Measurements from ENCODE around the gene LIMK1.

LIMK1 gene

GRCh38 chr7:74047804-74048380 lies 35.7 kb upstream of the LIMK1 start:
- TF ChIP-seq CTCF (conservative IDR thresholded peaks at IDR 0.05; ENCODE audit: low read length) (no peak), EZH2phosphoT487 (IDR thresholded peaks at IDR 0.05; ENCODE audit: borderline replicate concordance) (no peak)
- Histone ChIP-seq H3K4me2 (ENCODE audit: low read depth, low read length, poor library complexity, severe bottlenecking) (no peak overlapping the region), H3K9me2 (replicated peaks; ENCODE audit: low read depth, low read length) (no peaks in the 10 kb centered on the region), H3K79me2 (ENCODE audit: insufficient read depth, low read length) (no peaks in the 10 kb centered on the region), H3K4me3 (ENCODE audit: low read length, poor library complexity, severe bottlenecking) (no peak overlapping the region), H3K27me3 (ENCODE audit: insufficient read depth, low read length, poor library complexity, severe bottlenecking) (no peaks in the 10 kb centered on the region), H3K4me1 (ENCODE audit: insufficient read depth, low read length, poor library complexity, severe bottlenecking) (no peaks in the 10 kb centered on the region), H3K9ac (ENCODE audit: low read depth, low read length, poor library complexity, severe bottlenecking) (no peak overlapping the region), H2AFZ (ENCODE audit: low read length) (no peak overlapping the region), H4K20me1 (ENCODE audit: insufficient read depth, low read length, poor library complexity, severe bottlenecking) (no peaks in the 10 kb centered on the region), H3K9me3 (ENCODE audit: insufficient read depth, low read depth, low read length) (no peaks in the 10 kb centered on the region), H3F3A (ENCODE audit: low read depth) (no peaks in the 10 kb centered on the region), H3K36me3 (ENCODE audit: insufficient read depth, low read length) (no peaks in the 10 kb centered on the region)

GRCh38 chr7:74048999-74049599 lies 34.5 kb upstream of the LIMK1 start:
- Histone ChIP-seq H3K79me2 (ENCODE audit: insufficient read depth, low read length) (no peaks in the 10 kb centered on the region), H3K27me3 (ENCODE audit: insufficient read depth, low read length, poor library complexity, severe bottlenecking) (no peaks in the 10 kb centered on the region), H4K20me1 (ENCODE audit: insufficient read depth, low read length, poor library complexity, severe bottlenecking) (no peaks in the 10 kb centered on the region), H3K9me3 (ENCODE audit: insufficient read depth, low read depth, low read length) (no peaks in the 10 kb centered on the region), H3K36me3 (ENCODE audit: insufficient read depth, low read length) (no peaks in the 10 kb centered on the region), H3F3A (ENCODE audit: low read depth) (no peaks in the 10 kb centered on the region), H3K4me1 (ENCODE audit: insufficient read depth, low read length, poor library complexity, severe bottlenecking) (no peaks in the 10 kb centered on the region), H3K9me2 (replicated peaks; ENCODE audit: low read depth, low read length) (no peaks in the 10 kb centered on the region), H3K9ac (ENCODE audit: low read depth, low read length, poor library complexity, severe bottlenecking) (no peak overlapping the region), H3K4me2 (ENCODE audit: low read depth, low read length, poor library complexity, severe bottlenecking) (no peak overlapping the region), H3K4me3 (ENCODE audit: low read length, poor library complexity, severe bottlenecking) (no peak overlapping the region), H2AFZ (ENCODE audit: low read length) (no peak overlapping the region)
- TF ChIP-seq EZH2phosphoT487 (IDR thresholded peaks at IDR 0.05; ENCODE audit: borderline replicate concordance) (no peak), CTCF (conservative IDR thresholded peaks at IDR 0.05; ENCODE audit: low read length) (no peak)

- Histone ChIP-seq H3K79me2 (ENCODE audit: insufficient read depth, low read length) (no peaks in the 10 kb centered on the region), H3K4me1 (ENCODE audit: insufficient read depth, low read length, poor library complexity, severe bottlenecking) (no peaks in the 10 kb centered on the region), H3K4me2 (ENCODE audit: low read depth, low read length, poor library complexity, severe bottlenecking) (no peak overlapping the region), H3K9me2 (replicated peaks; ENCODE audit: low read depth, low read length) (no peaks in the 10 kb centered on the region), H2AFZ (ENCODE audit: low read length) (no peak overlapping the region), H4K20me1 (ENCODE audit: insufficient read depth, low read length, poor library complexity, severe bottlenecking) (no peaks in the 10 kb centered on the region), H3K36me3 (ENCODE audit: insufficient read depth, low read length) (no peaks in the 10 kb centered on the region), H3F3A (ENCODE audit: low read depth) (no peaks in the 10 kb centered on the region), H3K9me3 (ENCODE audit: insufficient read depth, low read depth, low read length) (no peaks in the 10 kb centered on the region), H3K4me3 (ENCODE audit: low read length, poor library complexity, severe bottlenecking) (no peak overlapping the region), H3K27me3 (ENCODE audit: insufficient read depth, low read length, poor library complexity, severe bottlenecking) (no peaks in the 10 kb centered on the region), H3K9ac (ENCODE audit: low read depth, low read length, poor library complexity, severe bottlenecking) (no peak overlapping the region)
- TF ChIP-seq CTCF (conservative IDR thresholded peaks at IDR 0.05; ENCODE audit: low read length) = no peak
- TF ChIP-seq EZH2phosphoT487 (IDR thresholded peaks at IDR 0.05; ENCODE audit: borderline replicate concordance) = no peak
Observed at GRCh38 chr7:74049997-74050798, 33.4 kb upstream of the LIMK1 start.
